Measurements from ENCODE around the gene OR52N5.

The OR52N5 gene

DNA sequence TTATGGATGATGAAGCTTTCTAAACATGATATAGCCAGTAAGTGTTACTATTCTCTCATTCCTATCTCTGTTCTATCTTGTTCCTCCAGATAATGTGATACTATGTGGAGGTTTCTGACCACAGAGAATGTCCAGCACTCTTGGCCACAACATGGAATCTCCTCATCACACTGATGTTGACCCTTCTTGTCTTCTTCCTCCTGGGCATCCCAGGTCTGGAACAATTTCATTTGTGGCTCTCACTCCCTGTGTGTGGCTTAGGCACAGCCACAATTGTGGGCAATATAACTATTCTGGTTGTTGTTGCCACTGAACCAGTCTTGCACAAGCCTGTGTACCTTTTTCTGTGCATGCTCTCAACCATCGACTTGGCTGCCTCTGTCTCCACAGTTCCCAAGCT lies 56.8 kb downstream of the OR52N5 start:
- no peak for DNase-seq (ENCODE audit: low spot score)
- TF ChIP-seq, protein P1, sequence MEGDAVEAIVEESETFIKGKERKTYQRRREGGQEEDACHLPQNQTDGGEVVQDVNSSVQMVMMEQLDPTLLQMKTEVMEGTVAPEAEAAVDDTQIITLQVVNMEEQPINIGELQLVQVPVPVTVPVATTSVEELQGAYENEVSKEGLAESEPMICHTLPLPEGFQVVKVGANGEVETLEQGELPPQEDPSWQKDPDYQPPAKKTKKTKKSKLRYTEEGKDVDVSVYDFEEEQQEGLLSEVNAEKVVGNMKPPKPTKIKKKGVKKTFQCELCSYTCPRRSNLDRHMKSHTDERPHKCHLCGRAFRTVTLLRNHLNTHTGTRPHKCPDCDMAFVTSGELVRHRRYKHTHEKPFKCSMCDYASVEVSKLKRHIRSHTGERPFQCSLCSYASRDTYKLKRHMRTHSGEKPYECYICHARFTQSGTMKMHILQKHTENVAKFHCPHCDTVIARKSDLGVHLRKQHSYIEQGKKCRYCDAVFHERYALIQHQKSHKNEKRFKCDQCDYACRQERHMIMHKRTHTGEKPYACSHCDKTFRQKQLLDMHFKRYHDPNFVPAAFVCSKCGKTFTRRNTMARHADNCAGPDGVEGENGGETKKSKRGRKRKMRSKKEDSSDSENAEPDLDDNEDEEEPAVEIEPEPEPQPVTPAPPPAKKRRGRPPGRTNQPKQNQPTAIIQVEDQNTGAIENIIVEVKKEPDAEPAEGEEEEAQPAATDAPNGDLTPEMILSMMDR (IDR thresholded peaks at IDR 0.05; ENCODE audit: extremely low read depth, missing control alignments): no peak
